DMS114 treated with DMSO at 0.1 percent for 48 hours (cell line): ENCODE data around the gene SCOC.

ENCODE experiments used
- DNase-seq: peaks from one replicate; lab custom pipeline; 2025; ENCODE audit not compliant: unreplicated experiment; lab: John Stamatoyannopoulos, UW

Gene SCOC

GRCh38 chr4:140373328-140374129 lies at the start of gene SCOC:
Gene SCOC (plus strand): TSS chr4:140373646. CDS start chr4:140379171, 5,525 bp downstream.
- DNase-seq, result peak; percentile 95

- no peak for DNase-seq
Measured at GRCh38 chr4:140326395-140326993, 47.0 kb upstream of the SCOC start.

GRCh38 chr4:140330311-140330900 lies 43.0 kb upstream of the SCOC start:
- DNase-seq, result no peak

- DNase-seq, result no peak
Measured at GRCh38 chr4:140331245-140331644, 42.2 kb upstream of the SCOC start.

GRCh38 chr4:140331876-140332275 lies 41.6 kb upstream of the SCOC start:
- DNase-seq, result no peak

GRCh38 chr4:140332734-140333133 lies 40.7 kb upstream of the SCOC start:
- DNase-seq, result no peak

- DNase-seq, result no peak
Measured at GRCh38 chr4:140333523-140333922, 39.9 kb upstream of the SCOC start.

- no peak for DNase-seq
Measured at GRCh38 chr4:140335076-140335475, 38.4 kb upstream of the SCOC start.

GRCh38 chr4:140336730-140337129 lies 36.7 kb upstream of the SCOC start:
- DNase-seq, result no peak

- DNase-seq, result no peak
Measured at GRCh38 chr4:140342620-140343019, 30.8 kb upstream of the SCOC start.

GRCh38 chr4:140343303-140343702 lies 30.1 kb upstream of the SCOC start:
- no peak for DNase-seq

GRCh38 chr4:140344101-140344500 lies 29.3 kb upstream of the SCOC start:
- DNase-seq, result no peak

- DNase-seq, result no peak
Measured at GRCh38 chr4:140344621-140345020, 28.8 kb upstream of the SCOC start.

- no peak for DNase-seq
Measured at GRCh38 chr4:140346136-140346535, 27.3 kb upstream of the SCOC start.

GRCh38 chr4:140349816-140350215 lies 23.6 kb upstream of the SCOC start:
- no peak for DNase-seq

GRCh38 chr4:140351093-140352075 lies 22.1 kb upstream of the SCOC start:
- no peak for DNase-seq

- DNase-seq, result no peak
Measured at GRCh38 chr4:140353786-140354185, 19.7 kb upstream of the SCOC start.

GRCh38 chr4:140355288-140355687 lies 18.2 kb upstream of the SCOC start:
- no peak for DNase-seq

- no peak for DNase-seq
Measured at GRCh38 chr4:140357868-140358267, 15.6 kb upstream of the SCOC start.

GRCh38 chr4:140358281-140358680 lies 15.2 kb upstream of the SCOC start:
- no peak for DNase-seq
